Skeletal muscle cell (primary cell): Measurements from ENCODE around the gene MIER3.
A peak's percentile ranks its signal among the peaks of the same experiment; 100 is the strongest.

ENCODE experiments used
- DNase-seq: peaks from one replicate; pipeline ENCODE4 v3.0.0-alpha.2; 2010; ENCODE audit warnings: low read depth
- H3K4me3 ChIP-seq: 2 replicates; pipeline ENCODE4 v1.5.1; 2011; ENCODE audit warnings: low read depth, mild to moderate bottlenecking, control low read depth, low read length, moderate library complexity

MIER3 gene

DNA sequence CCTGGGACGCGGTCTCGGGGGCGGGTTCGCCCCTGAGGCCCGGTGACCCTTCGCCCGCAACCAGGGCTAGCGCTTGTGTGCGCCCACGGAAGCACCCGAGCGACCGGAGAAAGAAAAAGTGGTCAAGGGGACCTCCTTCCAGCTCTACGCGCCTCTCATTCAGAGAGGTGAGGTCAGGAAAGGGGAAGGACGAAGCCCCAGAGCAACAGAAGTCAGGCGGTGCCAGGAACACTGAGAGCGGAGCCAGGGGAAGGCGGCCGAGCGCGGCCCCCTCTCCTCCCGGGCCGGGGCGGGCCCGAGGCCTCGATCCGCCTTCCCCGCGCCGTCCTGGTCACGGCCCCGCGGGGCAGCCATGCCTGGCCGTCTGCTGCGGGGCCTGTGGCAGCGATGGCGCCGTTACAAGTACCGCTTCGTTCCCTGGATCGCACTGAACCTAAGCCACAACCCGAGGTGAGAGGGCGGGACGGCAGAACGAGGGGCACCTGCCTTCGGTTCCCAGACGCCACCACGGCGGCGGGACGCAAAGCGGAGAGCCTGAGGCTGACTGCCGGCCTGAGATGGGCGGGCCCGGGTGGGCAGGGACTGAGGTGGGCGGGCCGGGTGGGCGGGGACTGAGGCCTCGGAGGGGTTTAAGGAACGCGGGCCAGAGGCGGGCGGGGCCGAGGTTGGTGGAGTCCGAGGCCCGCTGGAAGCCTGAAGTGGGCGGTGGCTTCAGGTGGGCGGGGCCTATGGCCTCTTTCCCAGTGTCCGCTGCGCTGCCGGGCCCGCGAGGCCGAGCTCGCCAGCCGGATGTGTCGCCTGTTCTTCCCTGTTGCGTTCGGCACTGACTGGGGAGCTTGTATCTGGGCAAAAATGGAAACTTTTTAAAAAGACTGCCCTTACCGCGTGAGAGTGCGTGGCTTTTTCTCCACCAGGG, 42.4 kb downstream of the MIER3 start, which contains the start of gene SETD9:
Gene SETD9, plus strand, starts transcription at position 303 of the 916 bp plus-strand sequence. Its CDS starts 50 bp downstream, at position 353.
- peak within 1 kb of the TSS; percentile 63 for H3K4me3 ChIP-seq
- DNase-seq: peak; percentile 87

DNA sequence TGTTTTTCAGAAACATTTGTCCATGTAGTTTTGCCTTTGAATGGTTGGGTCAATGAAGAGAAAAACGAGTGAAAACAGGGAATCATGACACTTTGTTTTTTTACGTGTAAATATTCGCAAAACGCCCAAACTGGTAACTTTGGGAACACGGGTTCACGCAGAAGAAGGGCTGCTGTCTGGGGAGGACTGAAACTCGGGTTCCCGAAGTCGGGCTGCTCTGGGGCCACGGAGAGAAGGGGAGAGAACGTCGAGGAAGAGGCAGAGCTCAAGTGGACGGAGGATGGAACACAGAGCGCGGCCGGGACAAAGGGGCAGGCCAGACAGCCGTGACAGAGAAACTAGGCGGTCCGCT, 43.0 kb downstream of the MIER3 start:
- H3K4me3 ChIP-seq: peak overlapping the region; percentile 61
- DNase-seq: no peak

DNA sequence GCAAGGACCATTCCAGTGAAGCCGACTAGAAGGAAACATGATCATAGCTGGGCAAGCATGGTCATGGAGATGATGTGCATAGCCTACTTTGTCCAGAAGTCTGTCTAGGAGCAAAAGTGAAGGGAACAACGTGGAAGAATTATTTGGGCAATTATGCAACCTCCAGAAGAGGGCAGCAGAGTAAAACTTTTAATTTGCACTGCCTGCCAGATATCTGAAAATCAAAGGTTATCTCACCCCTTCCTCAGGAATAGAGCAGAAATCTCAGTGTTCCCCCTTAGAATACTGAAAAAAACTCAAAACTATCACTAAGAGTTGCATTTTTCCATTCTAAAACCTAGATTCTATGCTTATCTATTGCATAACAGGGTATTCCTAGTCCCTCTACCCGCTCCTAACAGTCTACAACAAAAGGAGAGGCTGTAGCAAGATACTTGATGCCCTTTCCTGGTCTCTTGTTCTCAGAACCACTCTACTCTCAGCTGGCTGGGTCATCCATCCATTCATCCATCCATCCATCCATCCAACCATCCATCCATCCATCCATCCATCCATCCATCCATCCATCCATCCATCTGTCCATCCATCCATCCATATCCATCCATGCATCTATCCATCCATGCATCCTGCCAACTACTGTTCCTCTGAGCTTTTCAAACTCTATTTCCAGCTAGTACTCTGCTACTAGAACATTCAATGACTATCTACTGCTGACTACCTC, 50.9 kb downstream of the MIER3 start:
- DNase-seq: no peak
- H3K4me3 ChIP-seq: no peak overlapping the region

DNA sequence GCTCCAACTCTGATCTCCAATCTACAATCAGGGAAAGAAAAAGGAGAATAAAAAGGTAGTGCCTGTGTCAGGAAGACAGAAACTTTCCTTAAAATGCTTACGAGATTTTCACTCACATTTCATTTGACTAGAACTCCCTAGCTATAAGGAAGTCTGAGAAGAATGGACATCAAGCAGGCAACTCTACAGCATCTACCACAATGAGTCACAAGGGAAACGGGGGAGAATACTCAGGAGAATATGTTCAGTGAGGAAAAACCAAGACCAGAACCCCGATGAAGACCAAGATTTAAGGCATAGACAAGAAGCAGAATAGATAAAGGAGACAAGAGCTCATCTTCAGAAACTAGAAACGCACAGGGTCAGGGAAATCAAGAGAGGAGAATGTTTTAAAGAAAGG, 51.5 kb downstream of the MIER3 start:
- no peak overlapping the region for H3K4me3 ChIP-seq
- no peak for DNase-seq

DNA sequence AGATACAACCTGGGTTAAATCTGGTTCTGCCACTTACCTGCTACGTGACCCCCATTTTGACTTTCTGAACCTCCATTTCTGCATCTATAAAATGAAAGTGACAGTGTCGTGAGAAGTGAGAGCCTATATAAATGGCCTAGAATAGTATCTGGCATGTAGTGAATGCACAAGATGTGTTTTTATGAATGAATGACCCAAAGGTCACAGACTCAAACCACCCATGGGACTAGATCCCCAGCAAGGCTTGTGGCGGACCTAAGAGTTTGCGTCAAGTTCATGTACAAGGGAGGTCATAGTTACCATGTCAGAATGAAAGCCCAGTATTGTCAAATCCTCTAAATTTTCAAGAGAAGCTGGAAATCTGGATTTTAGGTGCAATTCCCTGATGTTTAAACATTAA, 53.7 kb downstream of the MIER3 start:
- no peak overlapping the region for H3K4me3 ChIP-seq
- DNase-seq: no peak

DNA sequence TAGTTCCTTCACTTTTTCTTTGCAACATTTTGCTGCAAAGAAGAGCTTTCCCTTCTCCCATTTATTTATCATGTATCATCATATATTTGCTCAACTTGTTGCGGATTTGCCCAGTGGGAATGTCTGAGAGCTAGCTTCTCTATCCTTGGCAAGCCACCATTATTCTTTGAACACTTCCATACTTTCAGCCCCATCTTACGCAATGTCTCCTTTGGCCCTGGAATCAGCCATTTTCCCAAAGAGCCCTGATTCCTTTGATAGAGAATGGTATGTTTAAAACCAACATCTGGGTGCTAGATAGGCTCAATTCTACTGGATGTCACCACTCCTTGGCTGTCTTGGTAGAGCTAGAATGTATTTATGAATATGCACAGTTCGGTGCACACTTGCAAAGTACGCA, 55.2 kb downstream of the MIER3 start:
- H3K4me3 ChIP-seq: no peak overlapping the region
- DNase-seq: no peak

DNA sequence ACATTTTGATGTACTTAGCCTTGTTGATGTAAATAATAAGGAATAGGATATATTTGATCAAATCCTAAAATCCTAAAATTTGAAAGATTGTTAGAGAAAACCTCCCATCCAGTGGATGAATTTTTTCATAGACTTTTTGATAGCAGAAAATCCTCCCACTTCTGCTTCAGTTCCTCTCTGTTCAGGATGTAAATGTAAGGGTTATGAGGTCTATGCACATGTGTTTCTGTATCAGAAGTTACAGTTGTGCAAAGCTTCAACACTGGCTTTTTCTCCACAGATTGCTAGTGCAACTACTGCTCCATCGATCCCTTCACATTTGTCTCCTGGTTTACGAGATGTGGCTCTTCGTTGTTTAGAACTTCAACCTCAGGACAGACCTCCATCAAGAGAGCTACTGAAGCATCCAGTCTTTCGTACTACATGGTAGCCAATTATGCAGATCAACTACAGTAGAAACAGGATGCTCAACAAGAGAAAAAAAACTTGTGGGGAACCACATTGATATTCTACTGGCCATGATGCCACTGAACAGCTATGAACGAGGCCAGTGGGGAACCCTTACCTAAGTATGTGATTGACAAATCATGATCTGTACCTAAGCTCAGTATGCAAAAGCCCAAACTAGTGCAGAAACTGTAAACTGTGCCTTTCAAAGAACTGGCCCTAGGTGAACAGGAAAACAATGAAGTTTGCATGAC, 58.5 kb downstream of the MIER3 start:
- no peak overlapping the region for H3K4me3 ChIP-seq
- no peak for DNase-seq

DNA sequence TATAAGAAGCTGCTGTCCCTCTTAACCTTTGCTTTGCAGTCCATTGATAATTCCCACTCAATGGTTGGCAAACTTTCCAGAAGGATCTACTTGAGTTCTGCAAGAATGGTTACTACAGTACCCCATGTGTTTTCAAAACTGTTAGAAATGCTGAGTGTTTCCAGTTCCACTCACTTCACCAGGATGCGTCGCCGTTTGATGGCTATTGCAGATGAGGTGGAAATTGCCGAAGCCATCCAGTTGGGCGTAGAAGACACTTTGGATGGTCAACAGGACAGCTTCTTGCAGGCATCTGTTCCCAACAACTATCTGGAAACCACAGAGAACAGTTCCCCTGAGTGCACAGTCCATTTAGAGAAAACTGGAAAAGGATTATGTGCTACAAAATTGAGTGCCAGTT, 70.4 kb downstream of the MIER3 start:
- DNase-seq: no peak
- H3K4me3 ChIP-seq: no peak overlapping the region

DNA sequence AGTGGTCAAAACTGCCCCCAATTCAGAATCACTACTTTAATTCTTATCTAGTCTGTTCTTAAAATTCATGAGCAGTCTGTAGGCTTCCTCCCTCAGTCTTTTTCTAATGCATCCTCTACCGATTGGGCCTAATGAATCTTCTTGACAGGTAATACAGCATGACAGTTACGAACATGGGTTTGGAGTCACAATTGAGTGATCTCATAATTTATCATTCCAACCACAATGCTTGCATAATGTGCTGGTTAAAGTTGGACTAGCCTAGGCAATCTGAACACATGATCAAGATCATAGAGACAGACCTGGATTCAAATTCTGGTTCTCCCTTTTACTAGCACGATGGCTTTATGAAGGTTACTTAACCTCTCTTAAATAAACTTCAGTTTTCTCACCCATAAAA, 75.6 kb downstream of the MIER3 start:
- DNase-seq: no peak
- H3K4me3 ChIP-seq: no peak overlapping the region

DNA sequence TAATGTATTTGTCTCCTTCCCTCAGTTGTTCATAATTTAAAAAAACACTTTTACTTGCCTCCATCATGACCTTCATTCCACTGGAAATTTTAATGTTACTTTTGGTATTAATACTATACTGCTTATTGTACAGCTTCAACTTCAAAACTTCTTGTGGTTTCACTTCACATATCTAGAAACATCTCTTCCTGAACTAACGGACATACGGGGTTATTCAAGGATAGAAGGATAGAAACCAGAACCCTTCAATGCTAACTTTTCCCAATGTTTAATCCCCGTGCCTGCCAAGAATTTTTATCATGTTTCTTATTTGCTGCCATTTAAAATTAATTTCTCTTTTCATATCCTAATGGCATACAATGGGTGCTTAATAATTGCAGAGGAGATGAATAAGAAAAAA, 78.9 kb downstream of the MIER3 start:
- no peak for DNase-seq
- no peak overlapping the region for H3K4me3 ChIP-seq

DNA sequence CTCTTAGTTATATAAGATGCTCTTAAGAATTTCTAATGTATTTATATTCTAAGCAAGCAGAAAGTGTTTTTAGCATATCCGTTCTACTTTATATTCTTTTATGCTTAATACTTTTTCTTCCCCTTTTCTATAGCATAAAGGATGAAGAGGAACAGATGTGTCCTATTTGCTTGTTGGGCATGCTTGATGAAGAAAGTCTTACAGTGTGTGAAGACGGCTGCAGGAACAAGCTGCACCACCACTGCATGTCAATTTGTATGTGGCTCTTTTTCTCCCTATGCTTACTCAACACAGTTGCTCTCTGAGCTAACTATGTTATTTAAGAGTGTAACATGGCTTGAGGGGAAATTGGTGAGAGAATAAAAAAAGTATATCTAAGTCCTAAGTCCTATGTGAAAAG, 80.1 kb downstream of the MIER3 start:
- H3K4me3 ChIP-seq: no peak overlapping the region
- no peak for DNase-seq
